Adrenal gland (tissue), 12 donors: ENCODE measurements around the gene PIP4K2C. TPM values are rescaled to one million over a fixed set of nuclear protein-coding genes. Genes with fewer than 3 reads are reported as not detected.
A peak's percentile ranks its signal among the peaks of the same experiment; 100 is the strongest.

Experiments used
- DNase-seq, 7 donors: peaks; one replicate each; pipeline ENCODE4 v3.0.0-alpha.2; 2019 to 2020
- H3K27ac ChIP-seq, 5 donors: fragments of 200-600 bp; sonication (generic) in 4 of 5; 1 replicate in 3 of 5; 2 replicates in 2 of 5; pipeline versions ENCODE4 v1.5.1 to v1.8.0; 2016 to 2020; ENCODE audit warnings: mild to moderate bottlenecking in 1 of 5
- H3K27me3 ChIP-seq: fragments of 200-600 bp; 2 replicates; pipeline ENCODE4 v1.8.0; 2021
- H3K36me3 ChIP-seq, 2 donors: fragments of 200-600 bp; replicated peaks in 1 of 2; 1 replicate in 1 of 2; 2 replicates in 1 of 2; pipeline versions ENCODE4 v1.5.1 to v1.8.0; 2018 to 2022
- H3K4me1 ChIP-seq, 2 donors: fragments of 200-600 bp; replicated peaks in 1 of 2; 1 replicate in 1 of 2; 2 replicates in 1 of 2; pipeline versions ENCODE4 v1.5.1 to v1.8.0; 2018 to 2021
- H3K4me3 ChIP-seq, 4 donors: fragments of 200-600 bp; sonication (generic) in 3 of 4; one replicate each; pipeline ENCODE4 v1.5.1; 2016 to 2018
- H3K9me3 ChIP-seq, 3 donors: fragments of 200-600 bp; sonication (generic) in 1 of 3; replicated peaks in 1 of 3; 1 replicate in 2 of 3; 2 replicates in 1 of 3; pipeline versions ENCODE4 v1.5.1 to v1.8.0; 2016 to 2021
- CTCF ChIP-seq, 6 experiments: fragments of 450-650 bp in 4 of 6; fragments of 200-600 bp in 2 of 6; sonication (generic) in 1 of 6; IDR thresholded peaks; 1 replicate in 5 of 6; 2 replicates in 1 of 6; pipeline versions ENCODE4 v1.5.1 to v1.8.0; 2016 to 2021; ENCODE audit warnings: antibody characterized with exemption in 6 of 6, mild to moderate bottlenecking in 2 of 6, moderate library complexity in 1 of 6
- POLR2A ChIP-seq, 2 donors: fragments of 450-650 bp; IDR thresholded peaks; one replicate each; pipeline ENCODE4 v1.6.1; 2017; ENCODE audit warnings: antibody characterized with exemption in 2 of 2, mild to moderate bottlenecking in 2 of 2, moderate library complexity in 1 of 2
- WGBS, 4 donors: extraction: QIAGEN DNeasy Blood & Tissue Kit in 2 of 4; methylation state at CpG; one replicate each; pipeline versions ENCODE4 v1.1.5 to v1.1.7; 2013 to 2017; 5-methylcytosine and 5-hydroxymethylcytosine counted together
- intact Hi-C, 2 donors: fragments of 100-400 bp; cut with DNase I; formaldehyde crosslinking; loops; one replicate each; pipeline versions ENCODE4 v1.14.1 to v1.15.0; 2022 to 2023
- polyA plus RNA-seq, 3 donors: library from polyadenylated mRNA; stranded (reverse); fragments of 200-250 nt in 2 of 3; fragments of 350-450 nt in 1 of 3; fragmentation: Illumina TruSeq in 1 of 3; extraction: RNeasy Lipid Tissue Mini Kit (QIAGEN cat#74804) in 1 of 3; gene quantifications; one replicate each; pipeline ENCODE4 v1.2.3, GENCODE V29; 2013 to 2014
- total RNA-seq, 9 donors: library from RNA; depleted of rRNA in 4 of 9; stranded (reverse); fragments of >200 nt in 4 of 9; fragments of 120-200 nt in 1 of 9; fragmentation: NEBNext Ultra II Directional in 1 of 9; extraction: Animal tissue kit (Norgen Biotek cat#: 25700) in 1 of 9; gene quantifications; one replicate each; pipeline versions ENCODE4 v1.1.0 to v1.2.4, GENCODE V29; 2013 to 2023
- donor health status: healthy with polysubstance abuse.
- donor health status: Bipolar disorder and iron deficiency.
- donor health status: DM: yes; HTN: yes; CAD: no.
- donor health status: DM: no; HTN: no; CAD: no.
- donor health status: DM: no; HTN: no; CAD: no.
- donor health status: DM: yes; HTN: yes; CAD: no.

Gene PIP4K2C
- total and polyA plus RNA-seq, 12 donors, result 8.1 to 75.9 (median 28.2) TPM

- no peaks in the 10 kb centered on the region for H3K9me3 ChIP-seq
- no peaks in the 10 kb centered on the region for H3K36me3 ChIP-seq
- peaks cover 8% of the 10 kb centered on the region for H3K27me3 ChIP-seq
- H3K4me3 ChIP-seq, result no peak overlapping the region
- no peak for DNase-seq
- no peak for TF ChIP-seq CTCF (IDR thresholded peaks at IDR 0.05)
- no peak for TF ChIP-seq POLR2A (IDR thresholded peaks at IDR 0.05)
- peaks cover 15 to 19% of the 10 kb centered on the region in 2 donors for H3K4me1 ChIP-seq
- WGBS, 4 donors, result 40 to 61% (median 53%) methylated on average over 2 of the region's 2 CpGs
- intact Hi-C loops, result no loop called here
- no peak overlapping the region for H3K27ac ChIP-seq
Measured at GRCh38 chr12:57548488-57548887, 42.5 kb upstream of the PIP4K2C start.

GRCh38 chr12:57549203-57549908 lies 41.6 kb upstream of the PIP4K2C start:
- intact Hi-C loops, result no loop called here
- Histone ChIP-seq H3K9me3 (no peaks in the 10 kb centered on the region), H3K27ac (peak overlapping the region in 1 of 5 donors; percentile 54), H3K4me3 (peak overlapping the region in 1 of 4 donors; percentile 50), H3K4me1 (peaks cover 15 to 18% of the 10 kb centered on the region in 2 donors), H3K36me3 (no peaks in the 10 kb centered on the region), H3K27me3 (peaks cover 8% of the 10 kb centered on the region)
- WGBS, 4 donors, result 37 to 53% (median 39%) methylated on average over 9 to 13 of the region's 13 CpGs
- TF ChIP-seq POLR2A (IDR thresholded peaks at IDR 0.05), result no peak
- no peak for TF ChIP-seq CTCF (IDR thresholded peaks at IDR 0.05)
- no peak for DNase-seq

- WGBS, 4 donors, result 1 to 10% (median 4%) methylated on average over 7 to 52 of the region's 52 CpGs
Measured at GRCh38 chr12:57549909-57550640, 40.9 kb upstream of the PIP4K2C start, which contains the start of gene KIF5A. TSS of gene KIF5A (plus strand) at chr12:57550044. CDS start at chr12:57550272, 228 bp downstream.

More at GRCh38 chr12:57549909-57550640, 40.9 kb upstream of the PIP4K2C start, which contains the start of gene KIF5A:
- Histone ChIP-seq H3K4me1 (peaks cover 11 to 15% of the 10 kb centered on the region in 2 donors), H3K9me3 (no peaks in the 10 kb centered on the region), H3K27ac (peak within 1 kb of the TSS in 1 of 5 donors; percentile 54), H3K4me3 (peak within 1 kb of the TSS in 1 of 4 donors; percentile 50), H3K36me3 (no peaks in the 10 kb centered on the region), H3K27me3 (peaks cover 8% of the 10 kb centered on the region)
- peak in 3 of 7 donors; percentile 18 to 41 (median 32) for DNase-seq
- intact Hi-C loops, result no loop called here
- TF ChIP-seq POLR2A (IDR thresholded peaks at IDR 0.05) (no peak), CTCF (IDR thresholded peaks at IDR 0.05) (peak in 1 of 6 experiments; percentile 4)
